ENCODE results near the gene FBXL16. TPM values are rescaled to one million over a fixed set of nuclear protein-coding genes. Genes with fewer than 3 reads are reported as not detected.

Gene FBXL16
- total and polyA plus RNA-seq, 4 donors = under 0.01 to 0.14 TPM; not detected in 2

GRCh38 chr16:732332-732731 lies 26.7 kb upstream of the FBXL16 start:
- TF ChIP-seq FOXA2 (IDR thresholded peaks at IDR 0.05) (no peak), YY1 (IDR thresholded peaks at IDR 0.05) (no peak), ZBTB33 (IDR thresholded peaks at IDR 0.05) (no peak), SP1 (IDR thresholded peaks at IDR 0.05) (no peak), HNF4A (conservative IDR thresholded peaks at IDR 0.05) (no peak), CTCF (IDR thresholded peaks at IDR 0.05; ENCODE audit: low read depth, low read length, missing input control) (no peak), EGR1 (IDR thresholded peaks at IDR 0.05; ENCODE audit: low read depth in 2 of 2) (no peak), JUND (IDR thresholded peaks at IDR 0.05) (no peak), NR2F2 (IDR thresholded peaks at IDR 0.05) (no peak), FOXA1 (IDR thresholded peaks at IDR 0.05) (no peak), REST (IDR thresholded peaks at IDR 0.05) (no peak), RAD21 (IDR thresholded peaks at IDR 0.05) (no peak), TAF1 (conservative IDR thresholded peaks at IDR 0.05) (no peak), GABPA (IDR thresholded peaks at IDR 0.05 in 1 of 2, conservative IDR thresholded peaks at IDR 0.05 in 1 of 2) (no peak), HNF4G (IDR thresholded peaks at IDR 0.05) (no peak), RXRA (IDR thresholded peaks at IDR 0.05) (no peak), ATF3 (IDR thresholded peaks at IDR 0.05) (no peak)
- TF ChIP-seq, protein P1, sequence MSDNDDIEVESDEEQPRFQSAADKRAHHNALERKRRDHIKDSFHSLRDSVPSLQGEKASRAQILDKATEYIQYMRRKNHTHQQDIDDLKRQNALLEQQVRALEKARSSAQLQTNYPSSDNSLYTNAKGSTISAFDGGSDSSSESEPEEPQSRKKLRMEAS (IDR thresholded peaks at IDR 0.05) = no peak
- Histone ChIP-seq H3K36me3 (ENCODE audit: control insufficient read depth in 4 of 4, insufficient read depth in 3 of 4, low read depth in 1 of 4, low read length in 3 of 4) (peaks cover 9 to 52% (median 12%) of the 10 kb centered on the region in 4 donors), H3K27ac (ENCODE audit: low read depth in 1 of 2, low read length in 2 of 2) (no peak overlapping the region), H3K4me1 (ENCODE audit: control insufficient read depth in 4 of 4, insufficient read depth in 4 of 4, low read length in 3 of 4) (peaks cover 5 to 11% (median 7%) of the 10 kb centered on the region in 4 donors), H3K4me3 (ENCODE audit: low read depth in 1 of 3, low read length in 3 of 3) (no peak overlapping the region), H3K9me3 (ENCODE audit: control insufficient read depth in 4 of 4, low read length in 3 of 4) (no peaks in the 10 kb centered on the region), H3K27me3 (ENCODE audit: control insufficient read depth in 4 of 4, insufficient read depth in 4 of 4, low read length in 3 of 4) (peaks cover 0 to 1% (median 0%) of the 10 kb centered on the region in 4 donors), H3K9ac (ENCODE audit: low read depth in 1 of 2, low read length in 2 of 2) (no peak overlapping the region)
- 96% methylated on average over 12 of the region's 12 CpGs for WGBS
- DNase-seq (ENCODE audit: low spot score) = no peak

All from liver (tissue), 9 donors.